ENCODE measurements around the gene SNTA1. TPM values are rescaled to one million over a fixed set of nuclear protein-coding genes. Genes with fewer than 3 reads are reported as not detected.
"Not testable (repeated sequence)": the region's sequence is repeated elsewhere in the genome, so short reads cannot be mapped to it uniquely, and the experiment has no call there.

Gene SNTA1
- total RNA-seq, 5 donors from 2014 or later (not counting 1 experiment from before 2014, with no cell fraction given) = 4.4 to 7.8 (median 5.5) TPM

- no peaks in the 10 kb centered on the region for H3K9me3 Mint-ChIP-seq
- POLR2A ChIA-PET = no interaction called here
Observed at GRCh38 chr20:33470457-33470856, 26.9 kb upstream of the SNTA1 start.

GRCh38 chr20:33466303-33466646 is 22.7 kb upstream of the SNTA1 start:
- Histone ChIP-seq H3K27ac (ENCODE audit: low read length) (no peak overlapping the region), H3K9me3 (no peaks in the 10 kb centered on the region), H3K4me1 (ENCODE audit: control insufficient read depth in 1 of 2, extremely low read depth in 1 of 2, insufficient read depth in 2 of 2, low read length in 2 of 2) (no peaks in the 10 kb centered on the region), H3K4me3 (ENCODE audit: control insufficient read depth in 1 of 2, extremely low read depth in 1 of 2, low read length in 1 of 2) (no peak overlapping the region), H3K27me3 (replicated peaks in 1 of 2; ENCODE audit: control insufficient read depth in 2 of 2, extremely low read depth in 1 of 2, insufficient read depth in 2 of 2, low read length in 1 of 2) (no peaks in the 10 kb centered on the region), H3K36me3 (ENCODE audit: control insufficient read depth in 2 of 2, extremely low read depth in 1 of 2, insufficient read depth in 1 of 2, low read length in 1 of 2) (no peaks in the 10 kb centered on the region)
- ChIA-PET POLR2A (no interaction called here), CTCF (interaction anchor here in 1 of 2 donors (0.6 kb wide), 1 partner anchor 311 kb away, joined by 3 read pairs; no protein-coding TSS in a partner anchor)
- Mint-ChIP-seq H3K27me3 (no peaks in the 10 kb centered on the region), H3K4me1 (peaks cover 0 to 2% (median 0%) of the 10 kb centered on the region in 3 donors), H3K27ac (no peak overlapping the region), H3K4me3 (no peak overlapping the region), H3K9me3 (no peaks in the 10 kb centered on the region), H3K36me3 (no peaks in the 10 kb centered on the region)
- ATAC-seq (replicated peaks in 1 of 4) (no peak), DNase-seq (no peak)
- WGBS (ENCODE audit: insufficient coverage) = no CpG with 5 or more reads among the region's 3 CpGs

More at GRCh38 chr20:33470457-33470856, 26.9 kb upstream of the SNTA1 start:
- Mint-ChIP-seq H3K27me3 (no peaks in the 10 kb centered on the region), H3K4me1 (peaks cover 0 to 2% (median 0%) of the 10 kb centered on the region in 3 donors), H3K4me3 (no peak overlapping the region), H3K36me3 (no peaks in the 10 kb centered on the region), H3K27ac (no peak overlapping the region)
- DNase-seq (no peak), ATAC-seq (replicated peaks in 1 of 4) (no peak)
- no CpG with 5 or more reads among the region's 4 CpGs for whole genome bisulfite sequencing (ENCODE audit: insufficient coverage)
- CTCF ChIA-PET = no interaction called here
- Histone ChIP-seq H3K4me3 (ENCODE audit: control insufficient read depth in 1 of 2, extremely low read depth in 1 of 2, low read length in 1 of 2) (no peak overlapping the region), H3K4me1 (ENCODE audit: control insufficient read depth in 1 of 2, extremely low read depth in 1 of 2, insufficient read depth in 2 of 2, low read length in 2 of 2) (no peaks in the 10 kb centered on the region), H3K36me3 (ENCODE audit: control insufficient read depth in 2 of 2, extremely low read depth in 1 of 2, insufficient read depth in 1 of 2, low read length in 1 of 2) (no peaks in the 10 kb centered on the region), H3K9me3 (no peaks in the 10 kb centered on the region), H3K27ac (ENCODE audit: low read length) (no peak overlapping the region), H3K27me3 (replicated peaks in 1 of 2; ENCODE audit: control insufficient read depth in 2 of 2, extremely low read depth in 1 of 2, insufficient read depth in 2 of 2, low read length in 1 of 2) (no peaks in the 10 kb centered on the region)

GRCh38 chr20:33465481-33466302 is 22.1 kb upstream of the SNTA1 start:
- H3K4me3 ChIP-seq (ENCODE audit: control insufficient read depth in 1 of 2, extremely low read depth in 1 of 2, low read length in 1 of 2) = no peak overlapping the region
- ChIA-PET POLR2A (no interaction called here), CTCF (interaction anchor here in 1 of 2 donors (0.6 kb wide), 1 partner anchor 311 kb away, joined by 3 read pairs; no protein-coding TSS in a partner anchor)
- no peak overlapping the region for H3K27ac ChIP-seq (ENCODE audit: low read length)
- 100% methylated on average over 1 of the region's 9 CpGs for WGBS (ENCODE audit: insufficient coverage)
- no peaks in the 10 kb centered on the region for H3K36me3 ChIP-seq (ENCODE audit: control insufficient read depth in 2 of 2, extremely low read depth in 1 of 2, insufficient read depth in 1 of 2, low read length in 1 of 2)
- H3K27me3 Mint-ChIP-seq = no peaks in the 10 kb centered on the region
- no peak overlapping the region for H3K27ac Mint-ChIP-seq
- H3K4me1 Mint-ChIP-seq = peaks cover 0 to 2% (median 0%) of the 10 kb centered on the region in 3 donors
- H3K9me3 Mint-ChIP-seq = no peaks in the 10 kb centered on the region
- no peak for ATAC-seq (replicated peaks in 1 of 4)
- no peak overlapping the region for H3K4me3 Mint-ChIP-seq
- H3K9me3 ChIP-seq = no peaks in the 10 kb centered on the region
- DNase-seq = no peak
- H3K4me1 ChIP-seq (ENCODE audit: control insufficient read depth in 1 of 2, extremely low read depth in 1 of 2, insufficient read depth in 2 of 2, low read length in 2 of 2) = no peaks in the 10 kb centered on the region
- H3K27me3 ChIP-seq (replicated peaks in 1 of 2; ENCODE audit: control insufficient read depth in 2 of 2, extremely low read depth in 1 of 2, insufficient read depth in 2 of 2, low read length in 1 of 2) = no peaks in the 10 kb centered on the region
- H3K36me3 Mint-ChIP-seq = no peaks in the 10 kb centered on the region

- POLR2A ChIA-PET; H3K4me3 ChIP-seq (ENCODE audit: control insufficient read depth in 1 of 2, extremely low read depth in 1 of 2, low read length in 1 of 2); H3K9me3 ChIP-seq; H3K9me3 Mint-ChIP-seq; H3K4me1 Mint-ChIP-seq; H3K27me3 ChIP-seq (replicated peaks in 1 of 2; ENCODE audit: control insufficient read depth in 2 of 2, extremely low read depth in 1 of 2, insufficient read depth in 2 of 2, low read length in 1 of 2); ATAC-seq (replicated peaks in 1 of 4); H3K36me3 ChIP-seq (ENCODE audit: control insufficient read depth in 2 of 2, extremely low read depth in 1 of 2, insufficient read depth in 1 of 2, low read length in 1 of 2); H3K27ac ChIP-seq (ENCODE audit: low read length); H3K36me3 Mint-ChIP-seq; CTCF ChIA-PET; H3K4me1 ChIP-seq (ENCODE audit: control insufficient read depth in 1 of 2, extremely low read depth in 1 of 2, insufficient read depth in 2 of 2, low read length in 2 of 2); DNase-seq; H3K27me3 Mint-ChIP-seq; H3K4me3 Mint-ChIP-seq; H3K27ac Mint-ChIP-seq: not testable (repeated sequence)
- 92% methylated on average over 8 of the region's 8 CpGs for WGBS (ENCODE audit: insufficient coverage)
Observed at GRCh38 chr20:33464759-33465158, 21.2 kb upstream of the SNTA1 start.

- Histone ChIP-seq H3K27ac (ENCODE audit: low read length) (no peak overlapping the region), H3K9me3 (no peaks in the 10 kb centered on the region), H3K4me3 (ENCODE audit: control insufficient read depth in 1 of 2, extremely low read depth in 1 of 2, low read length in 1 of 2) (no peak overlapping the region), H3K27me3 (replicated peaks in 1 of 2; ENCODE audit: control insufficient read depth in 2 of 2, extremely low read depth in 1 of 2, insufficient read depth in 2 of 2, low read length in 1 of 2) (no peaks in the 10 kb centered on the region), H3K36me3 (ENCODE audit: control insufficient read depth in 2 of 2, extremely low read depth in 1 of 2, insufficient read depth in 1 of 2, low read length in 1 of 2) (no peaks in the 10 kb centered on the region), H3K4me1 (ENCODE audit: control insufficient read depth in 1 of 2, extremely low read depth in 1 of 2, insufficient read depth in 2 of 2, low read length in 2 of 2) (no peaks in the 10 kb centered on the region)
- H3K9me3 Mint-ChIP-seq = no peaks in the 10 kb centered on the region
- DNase-seq = no peak
- no peak overlapping the region for H3K4me3 Mint-ChIP-seq
- H3K36me3 Mint-ChIP-seq = no peaks in the 10 kb centered on the region
- ATAC-seq (replicated peaks in 1 of 4) = no peak
- ChIA-PET CTCF (no interaction called here), POLR2A (interaction anchor here in 1 of 2 donors (0.6 kb wide), 1 partner anchor 84 kb away, joined by 5 read pairs; no protein-coding TSS in a partner anchor)
- no peaks in the 10 kb centered on the region for H3K27me3 Mint-ChIP-seq
- no peak overlapping the region for H3K27ac Mint-ChIP-seq
- H3K4me1 Mint-ChIP-seq = peaks cover 0 to 2% (median 0%) of the 10 kb centered on the region in 3 donors
- WGBS (ENCODE audit: insufficient coverage) = 100% methylated on average over 2 of the region's 7 CpGs
Observed at GRCh38 chr20:33463332-33464101, 20.0 kb upstream of the SNTA1 start.

- no peak for DNase-seq
- H3K4me1 Mint-ChIP-seq = peaks cover 0 to 3% (median 0%) of the 10 kb centered on the region in 3 donors
- no peaks in the 10 kb centered on the region for H3K36me3 Mint-ChIP-seq
- POLR2A ChIA-PET = no interaction called here
- no peak overlapping the region for H3K4me3 Mint-ChIP-seq
- no peaks in the 10 kb centered on the region for H3K27me3 Mint-ChIP-seq
- Histone ChIP-seq H3K27me3 (replicated peaks in 1 of 2; ENCODE audit: control insufficient read depth in 2 of 2, extremely low read depth in 1 of 2, insufficient read depth in 2 of 2, low read length in 1 of 2) (no peaks in the 10 kb centered on the region), H3K4me3 (ENCODE audit: control insufficient read depth in 1 of 2, extremely low read depth in 1 of 2, low read length in 1 of 2) (no peak overlapping the region), H3K27ac (ENCODE audit: low read length) (no peak overlapping the region), H3K9me3 (no peaks in the 10 kb centered on the region), H3K36me3 (ENCODE audit: control insufficient read depth in 2 of 2, extremely low read depth in 1 of 2, insufficient read depth in 1 of 2, low read length in 1 of 2) (no peaks in the 10 kb centered on the region), H3K4me1 (ENCODE audit: control insufficient read depth in 1 of 2, extremely low read depth in 1 of 2, insufficient read depth in 2 of 2, low read length in 2 of 2) (peaks cover 0 to 4% of the 10 kb centered on the region in 2 experiments)
- CTCF ChIA-PET = interaction anchor here (0.6 to 0.7 kb wide), 4 partner anchors 52 to 596 kb away, joined by 3 to 4 read pairs (median 3); no protein-coding TSS in a partner anchor
- ATAC-seq (replicated peaks in 1 of 4) = no peak
- H3K9me3 Mint-ChIP-seq = no peaks in the 10 kb centered on the region
- no CpG with 5 or more reads among the region's 5 CpGs for WGBS (ENCODE audit: insufficient coverage)
- no peak overlapping the region for H3K27ac Mint-ChIP-seq
Observed at GRCh38 chr20:33460711-33461110, 17.1 kb upstream of the SNTA1 start.
